GM12878 (cell line): ENCODE results near the gene MYO1C. TPM values are rescaled to one million over a fixed set of nuclear protein-coding genes. Genes with fewer than 3 reads are reported as not detected.

ENCODE experiments used
- ATAC-seq: fragments of 200-7000 bp; cut with Tn5 transposase; 3 replicates; pipeline ENCODE4 v1.9.1; 2020; ENCODE audit warnings: mild to moderate bottlenecking, moderate library complexity
- BruUV-seq: library from RNA; stranded (reverse); fragments of 400-500 nt; replicated peaks from 2 replicates; lab custom pipeline; 2021; lab: Mats Ljungman, UMichigan
- CTCF ChIA-PET: fragments of 300-600 bp; sonication (Branson Sonifier 250); formaldehyde crosslinking; extraction: SDS; loops from one replicate; lab custom pipeline; 2021; ENCODE audit warnings: inconsistent platforms; lab: Yijun Ruan, JAX
- POLR2A ChIA-PET: fragments of 350-600 bp; formaldehyde crosslinking; extraction: SDS; loops from one replicate; lab custom pipeline; 2021; ENCODE audit warnings: inconsistent platforms; lab: Charles Lee
- RAD21 ChIA-PET: fragments of 300-600 bp; sonication (Branson Sonifier 250); formaldehyde crosslinking; loops from one replicate; lab custom pipeline; 2023; ENCODE audit warnings: antibody characterized with exemption; ENCODE audit not compliant: unreplicated experiment; lab: Charles Lee
- SMC1A ChIA-PET: fragments of 300-600 bp; sonication (Branson Sonifier 250); formaldehyde crosslinking; loops from one replicate; lab custom pipeline; 2023; ENCODE audit not compliant: unreplicated experiment, uncharacterized antibody; lab: Charles Lee
- DNase-seq: peaks from one replicate; pipeline ENCODE4 v3.0.0-alpha.2; 2011; ENCODE audit warnings: low read depth, low spot score
- FAIRE-seq: peaks from 3 replicates; lab custom pipeline; 2011; peaks lifted over from hg19 to GRCh38; lab: Jason Lieb, UNC
- H2AFZ ChIP-seq: 2 replicates; pipeline ENCODE4 v1.6.0; 2011; ENCODE audit warnings: low read depth, low read length, control low read depth; ENCODE audit not compliant: control insufficient read depth
- H3K27ac ChIP-seq: 2 replicates; pipeline ENCODE4 v1.5.1; 2011; ENCODE audit warnings: control low read depth; ENCODE audit not compliant: control insufficient read depth, insufficient read depth
- H3K27me3 ChIP-seq, 2 experiments: replicated peaks in 1 of 2; 2 replicates each; pipeline versions ENCODE4 v1.6.0 to v1.6.1; 2011; ENCODE audit warnings: low read length in 1 of 2; ENCODE audit not compliant: control insufficient read depth in 2 of 2, insufficient read depth in 2 of 2
- H3K36me3 ChIP-seq, 2 experiments: 2 replicates each; pipeline ENCODE4 v1.5.1; 2011; ENCODE audit warnings: low read length in 1 of 2; ENCODE audit not compliant: control insufficient read depth in 2 of 2, insufficient read depth in 2 of 2
- H3K4me1 ChIP-seq: 2 replicates; pipeline ENCODE4 v1.6.1; 2011; ENCODE audit warnings: mild to moderate bottlenecking, low read length, moderate library complexity, mixed read lengths; ENCODE audit not compliant: control insufficient read depth, insufficient read depth
- H3K4me2 ChIP-seq: 2 replicates; pipeline ENCODE4 v1.6.0; 2011; ENCODE audit warnings: control low read depth; ENCODE audit not compliant: control insufficient read depth, insufficient read depth
- H3K4me3 ChIP-seq: fragments of 200-600 bp; sonication (generic); 2 replicates; pipeline ENCODE4 v1.5.1; 2016
- H3K79me2 ChIP-seq: 2 replicates; pipeline ENCODE4 v1.6.0; 2011; ENCODE audit warnings: low read length; ENCODE audit not compliant: control insufficient read depth, insufficient read depth
- H3K9ac ChIP-seq: 2 replicates; pipeline ENCODE4 v1.8.0; 2011; ENCODE audit warnings: low read length, control low read depth, mixed read lengths; ENCODE audit not compliant: control insufficient read depth, insufficient read depth
- H3K9me3 ChIP-seq: replicated peaks from 3 replicates; pipeline ENCODE4 v1.5.1; 2011; ENCODE audit warnings: mild to moderate bottlenecking, low read length; ENCODE audit not compliant: control insufficient read depth, insufficient read depth
- H4K20me1 ChIP-seq: 2 replicates; pipeline ENCODE4 v1.6.0; 2011; ENCODE audit not compliant: control insufficient read depth, insufficient read depth
- EP300 ChIP-seq, 2 experiments: fragments of 150-350 bp in 1 of 2; IDR thresholded peaks; 2 replicates each; pipeline ENCODE4 v1.6.1; 2011 to 2012; ENCODE audit warnings: low read depth in 2 of 2, low read length in 2 of 2, borderline replicate concordance in 1 of 2, improper control_type of control experiment in 1 of 2, inconsistent platforms in 1 of 2; ENCODE audit not compliant: control insufficient read depth in 1 of 2
- EZH2 ChIP-seq: IDR thresholded peaks from 2 replicates; pipeline ENCODE4 v1.6.1; 2012; ENCODE audit warnings: low read depth, mild to moderate bottlenecking, control low read depth, inconsistent platforms, low read length, borderline replicate concordance; ENCODE audit not compliant: control insufficient read depth
- HDAC6 ChIP-seq: fragments of 200-600 bp; sonication (generic); IDR thresholded peaks from one replicate; pipeline ENCODE4 v1.8.0; 2017; ENCODE audit warnings: antibody characterized with exemption; ENCODE audit not compliant: unreplicated experiment
- PBX3 ChIP-seq: IDR thresholded peaks from 2 replicates; pipeline ENCODE4 v1.6.1; 2011; ENCODE audit warnings: mild to moderate bottlenecking, low read depth, low read length, moderate library complexity; ENCODE audit not compliant: insufficient replicate concordance
- POLR2A ChIP-seq: IDR thresholded peaks from 2 replicates; pipeline ENCODE4 v1.6.1; 2011; ENCODE audit warnings: low read depth, mild to moderate bottlenecking, low read length
- RAD21 ChIP-seq: IDR thresholded peaks from 2 replicates; pipeline ENCODE4 v1.6.1; 2011; ENCODE audit warnings: mild to moderate bottlenecking, low read depth, low read length, moderate library complexity; ENCODE audit not compliant: insufficient read depth
- RUNX3 ChIP-seq: IDR thresholded peaks from 2 replicates; pipeline ENCODE4 v1.6.1; 2012; ENCODE audit warnings: low read length, inconsistent platforms
- SMAD5 ChIP-seq: IDR thresholded peaks from 2 replicates; pipeline ENCODE4 v1.6.1; 2016; ENCODE audit warnings: antibody characterized with exemption, low read depth
- TAF1 ChIP-seq: IDR thresholded peaks from 2 replicates; pipeline ENCODE4 v1.6.1; 2011; ENCODE audit warnings: mild to moderate bottlenecking, low read depth, low read length, borderline replicate concordance
- WGBS: methylation state at CpG from one replicate; pipeline ENCODE4 v1.1.6; 2016; ENCODE audit warnings: low lambda C conversion rate; ENCODE audit not compliant: insufficient replicate concordance, insufficient coverage; ENCODE audit errors: missing lambda C conversion rate; 5-methylcytosine and 5-hydroxymethylcytosine counted together
- in situ Hi-C: fragments of 300-500 bp; cut with MboI; formaldehyde crosslinking; loops from 9 replicates; pipeline ENCODE4 v1.14.3; 2018; ENCODE audit warnings: mixed read lengths
- intact Hi-C: fragments of 100-400 bp; cut with micrococcal nuclease; formaldehyde crosslinking; loops from one replicate; pipeline ENCODE4 v1.14.2; 2022; ENCODE audit not compliant: unreplicated experiment
- polyA plus RNA-seq, 11 experiments: library from polyadenylated mRNA; depleted of rRNA in 4 of 11; unstranded in 6 of 11; stranded (reverse) in 5 of 11; fragments of >200 nt; fragmentation: Nextera tagmentation in 4 of 11; fragmentation: Illumina TruSeq in 1 of 11; extraction: Ambion mirVana in 4 of 11; extraction: Trizol in 1 of 11; gene quantifications; 1 replicate in 1 of 11; 2 replicates in 10 of 11; pipeline versions ENCODE4 v1.2.1 to v1.2.3, GENCODE V29; 2011 to 2016; ENCODE audit warnings: inconsistent platforms in 2 of 11, missing spikeins in 2 of 11, low read depth in 1 of 11
- total RNA-seq, 4 experiments: library from RNA; depleted of rRNA in 3 of 4; stranded (reverse); fragments of >200 nt in 3 of 4; fragmentation: Illumina TruSeq in 1 of 4; extraction: Trizol in 1 of 4; gene quantifications; 2 replicates each; pipeline versions ENCODE4 v1.2.1 to v1.2.3, GENCODE V29; 2013 to 2021
- TF ChIP-seq, protein P1 (sequence below), 3 experiments: IDR thresholded peaks in 2 of 3; conservative IDR thresholded peaks in 1 of 3; 2 replicates each; pipeline ENCODE4 v1.5.1; 2011; ENCODE audit warnings: low read depth in 3 of 3, low read length in 3 of 3, mild to moderate bottlenecking in 3 of 3, control low read depth in 2 of 3, moderate library complexity in 2 of 3, inconsistent platforms in 1 of 3, mixed read lengths in 1 of 3; ENCODE audit not compliant: control insufficient read depth in 2 of 3, insufficient read depth in 1 of 3; ENCODE audit errors: extremely low read depth in 1 of 3
- TF ChIP-seq, protein P2 (sequence below): fragments of 450-650 bp; IDR thresholded peaks from 2 replicates; pipeline ENCODE4 v1.6.1; 2017; ENCODE audit warnings: mild to moderate bottlenecking, moderate library complexity

The MYO1C gene
- total and polyA plus RNA-seq, 10 of the 15 experiments (the other 5 are each of a cell fraction or from before 2014, with no cell fraction given) = 1.2 to 92.0 (median 36.6) TPM

DNA sequence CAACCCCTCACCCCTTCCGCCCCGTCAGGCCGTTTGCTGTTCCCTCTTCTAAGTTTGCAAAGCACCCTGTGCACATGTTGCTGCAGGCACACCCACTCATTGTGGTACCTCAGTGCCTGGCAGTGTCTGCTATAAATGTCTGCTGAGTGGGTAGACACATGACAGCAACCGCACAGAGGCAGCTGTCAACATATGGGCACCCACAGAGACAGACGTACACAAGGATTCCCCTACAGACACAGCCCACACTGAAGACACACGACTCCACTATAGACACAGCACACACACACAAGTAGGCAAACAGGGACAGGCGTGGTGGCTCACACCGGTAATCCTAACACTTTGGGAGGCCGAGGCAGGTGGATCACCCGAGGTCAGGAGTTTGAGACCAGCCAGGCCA, 18.6 kb downstream of the MYO1C start (continued):
- TF ChIP-seq PBX3 (peak; percentile 7), EP300 (IDR thresholded peaks at IDR 0.05; ENCODE audit: borderline replicate concordance in 1 of 2, control insufficient read depth in 1 of 2, low read depth in 2 of 2, low read length in 2 of 2) (peak in 1 of 2 experiments; percentile 43; a peak in 1 of 4 replicates), RUNX3 (peak; percentile 88)

GRCh38 chr17:1473170-1473569, 19.3 kb downstream of the MYO1C start:
- H3K9me3 ChIP-seq = no peaks in the 10 kb centered on the region; the same call in 2 of the 3 replicates
- CTCF ChIA-PET = interaction anchor here (1.6 to 2.7 kb wide), 2 partner anchors 43 to 107 kb away, joined by 7 to 13 read pairs; partner anchors contain the start of gene INPP5K
- H3K27me3 ChIP-seq = no peaks in the 10 kb centered on the region
- BruUV-seq = no TSS peak
- 0 out of 2 replicates have a peak overlapping the region, but pooled peaks have one; percentile 23 for H3K4me2 ChIP-seq
- in situ Hi-C loops (no loop called here), intact Hi-C loops (no loop called here)
- DNase-seq (no peak), FAIRE-seq (no peak), ATAC-seq (peak; percentile 27)
- POLR2A ChIA-PET = interaction anchor here (2.2 kb wide), 1 partner anchor 10 kb away, joined by 11 read pairs; no protein-coding TSS in a partner anchor
- no peak overlapping the region for H3K4me3 ChIP-seq
- no peak overlapping the region for H3K9ac ChIP-seq
- SMC1A ChIA-PET = interaction anchor here (1.1 to 2.2 kb wide), 3 partner anchors 10 to 111 kb away, joined by 3 to 5 read pairs (median 4); partner anchors contain the start of gene INPP5K
- RAD21 ChIA-PET = interaction anchor here (1.1 to 1.6 kb wide), 2 partner anchors 10 to 107 kb away, joined by 3 to 5 read pairs; no protein-coding TSS in a partner anchor
- H2AFZ ChIP-seq = no peak overlapping the region
- 42% methylated on average over 11 of the region's 11 CpGs for WGBS
- H3K4me1 ChIP-seq = peaks cover 27% of the 10 kb centered on the region
- TF ChIP-seq POLR2A = peak; percentile 45; the same call in 1 of the 2 replicates
- TF ChIP-seq SMAD5 = no peak
- TF ChIP-seq, protein P1, sequence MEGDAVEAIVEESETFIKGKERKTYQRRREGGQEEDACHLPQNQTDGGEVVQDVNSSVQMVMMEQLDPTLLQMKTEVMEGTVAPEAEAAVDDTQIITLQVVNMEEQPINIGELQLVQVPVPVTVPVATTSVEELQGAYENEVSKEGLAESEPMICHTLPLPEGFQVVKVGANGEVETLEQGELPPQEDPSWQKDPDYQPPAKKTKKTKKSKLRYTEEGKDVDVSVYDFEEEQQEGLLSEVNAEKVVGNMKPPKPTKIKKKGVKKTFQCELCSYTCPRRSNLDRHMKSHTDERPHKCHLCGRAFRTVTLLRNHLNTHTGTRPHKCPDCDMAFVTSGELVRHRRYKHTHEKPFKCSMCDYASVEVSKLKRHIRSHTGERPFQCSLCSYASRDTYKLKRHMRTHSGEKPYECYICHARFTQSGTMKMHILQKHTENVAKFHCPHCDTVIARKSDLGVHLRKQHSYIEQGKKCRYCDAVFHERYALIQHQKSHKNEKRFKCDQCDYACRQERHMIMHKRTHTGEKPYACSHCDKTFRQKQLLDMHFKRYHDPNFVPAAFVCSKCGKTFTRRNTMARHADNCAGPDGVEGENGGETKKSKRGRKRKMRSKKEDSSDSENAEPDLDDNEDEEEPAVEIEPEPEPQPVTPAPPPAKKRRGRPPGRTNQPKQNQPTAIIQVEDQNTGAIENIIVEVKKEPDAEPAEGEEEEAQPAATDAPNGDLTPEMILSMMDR (IDR thresholded peaks at IDR 0.05 in 2 of 3, conservative IDR thresholded peaks at IDR 0.05 in 1 of 3; ENCODE audit: control insufficient read depth in 2 of 3, extremely low read depth in 1 of 3, insufficient read depth in 1 of 3, low read depth in 3 of 3, low read length in 3 of 3) = peak; percentile 18 to 28 (median 23); a peak in 3 of 6 replicates
- TF ChIP-seq, protein P2, sequence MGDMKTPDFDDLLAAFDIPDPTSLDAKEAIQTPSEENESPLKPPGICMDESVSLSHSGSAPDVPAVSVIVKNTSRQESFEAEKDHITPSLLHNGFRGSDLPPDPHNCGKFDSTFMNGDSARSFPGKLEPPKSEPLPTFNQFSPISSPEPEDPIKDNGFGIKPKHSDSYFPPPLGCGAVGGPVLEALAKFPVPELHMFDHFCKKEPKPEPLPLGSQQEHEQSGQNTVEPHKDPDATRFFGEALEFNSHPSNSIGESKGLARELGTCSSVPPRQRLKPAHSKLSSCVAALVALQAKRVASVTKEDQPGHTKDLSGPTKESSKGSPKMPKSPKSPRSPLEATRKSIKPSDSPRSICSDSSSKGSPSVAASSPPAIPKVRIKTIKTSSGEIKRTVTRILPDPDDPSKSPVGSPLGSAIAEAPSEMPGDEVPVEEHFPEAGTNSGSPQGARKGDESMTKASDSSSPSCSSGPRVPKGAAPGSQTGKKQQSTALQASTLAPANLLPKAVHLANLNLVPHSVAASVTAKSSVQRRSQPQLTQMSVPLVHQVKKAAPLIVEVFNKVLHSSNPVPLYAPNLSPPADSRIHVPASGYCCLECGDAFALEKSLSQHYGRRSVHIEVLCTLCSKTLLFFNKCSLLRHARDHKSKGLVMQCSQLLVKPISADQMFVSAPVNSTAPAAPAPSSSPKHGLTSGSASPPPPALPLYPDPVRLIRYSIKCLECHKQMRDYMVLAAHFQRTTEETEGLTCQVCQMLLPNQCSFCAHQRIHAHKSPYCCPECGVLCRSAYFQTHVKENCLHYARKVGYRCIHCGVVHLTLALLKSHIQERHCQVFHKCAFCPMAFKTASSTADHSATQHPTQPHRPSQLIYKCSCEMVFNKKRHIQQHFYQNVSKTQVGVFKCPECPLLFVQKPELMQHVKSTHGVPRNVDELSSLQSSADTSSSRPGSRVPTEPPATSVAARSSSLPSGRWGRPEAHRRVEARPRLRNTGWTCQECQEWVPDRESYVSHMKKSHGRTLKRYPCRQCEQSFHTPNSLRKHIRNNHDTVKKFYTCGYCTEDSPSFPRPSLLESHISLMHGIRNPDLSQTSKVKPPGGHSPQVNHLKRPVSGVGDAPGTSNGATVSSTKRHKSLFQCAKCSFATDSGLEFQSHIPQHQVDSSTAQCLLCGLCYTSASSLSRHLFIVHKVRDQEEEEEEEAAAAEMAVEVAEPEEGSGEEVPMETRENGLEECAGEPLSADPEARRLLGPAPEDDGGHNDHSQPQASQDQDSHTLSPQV = no peak
- TF ChIP-seq EZH2 = no peak
- TF ChIP-seq RAD21 = peak; percentile 43; the same call in 1 of the 2 replicates
- TF ChIP-seq HDAC6 = no peak
- no peak for TF ChIP-seq TAF1
- H4K20me1 ChIP-seq = no peaks in the 10 kb centered on the region
- no peaks in the 10 kb centered on the region; the same call in 1 of the 2 replicates for H3K79me2 ChIP-seq
- H3K36me3 ChIP-seq = peaks cover 5 to 24% of the 10 kb centered on the region in 2 experiments
- H3K27ac ChIP-seq = 0 out of 2 replicates have a peak overlapping the region, but pooled peaks have one; percentile 17
